Endothelial cell of umbilical vein (primary cell): ENCODE results near the gene GPR17. TPM values are rescaled to one million over a fixed set of nuclear protein-coding genes. Genes with fewer than 3 reads are reported as not detected.

ENCODE experiments used
- BruUV-seq: library from RNA; stranded (reverse); fragments of 400-500 nt; replicated peaks from 2 replicates; lab custom pipeline; 2021; lab: Mats Ljungman, UMichigan
- CTCF ChIA-PET: fragments of 300-600, 350-600 bp; sonication (Branson Sonifier 250); formaldehyde crosslinking; loops from one replicate; lab custom pipeline; 2021; ENCODE audit warnings: antibody characterized with exemption, inconsistent platforms; lab: Charles Lee
- POLR2A ChIA-PET: fragments of 300-600, 350-600 bp; sonication (Branson Sonifier 250); formaldehyde crosslinking; loops from one replicate; lab custom pipeline; 2021; ENCODE audit warnings: antibody characterized with exemption, inconsistent platforms; lab: Charles Lee
- DNase-seq: peaks from one replicate; pipeline ENCODE4 v3.0.0-alpha.2; 2011; ENCODE audit warnings: low read depth, low spot score
- FAIRE-seq: peaks from 2 replicates; lab custom pipeline; 2011; peaks lifted over from hg19 to GRCh38; lab: Jason Lieb, UNC
- H2AFZ ChIP-seq: 2 replicates; pipeline ENCODE4 v1.6.0; 2012; ENCODE audit warnings: low read depth, low read length, control low read depth, inconsistent platforms
- H3K27ac ChIP-seq: 2 replicates; pipeline ENCODE4 v1.5.1; 2011; ENCODE audit warnings: low read depth, mild to moderate bottlenecking, control low read depth, low read length, moderate library complexity; ENCODE audit not compliant: insufficient read depth
- H3K27me3 ChIP-seq, 2 experiments: 2 replicates each; pipeline versions ENCODE4 v1.6.0 to v1.6.1; 2011; ENCODE audit warnings: low read length in 2 of 2, mixed read lengths in 1 of 2; ENCODE audit not compliant: control insufficient read depth in 2 of 2, insufficient read depth in 2 of 2
- H3K36me3 ChIP-seq, 2 experiments: 2 replicates in 1 of 2; 3 replicates in 1 of 2; pipeline ENCODE4 v1.5.1; 2011; ENCODE audit warnings: low read length in 2 of 2, mild to moderate bottlenecking in 1 of 2, moderate library complexity in 1 of 2; ENCODE audit not compliant: control insufficient read depth in 2 of 2, insufficient read depth in 2 of 2; ENCODE audit errors: extremely low read depth in 1 of 2
- H3K4me1 ChIP-seq: 3 replicates; pipeline ENCODE4 v1.5.1; 2011; ENCODE audit warnings: mild to moderate bottlenecking, low read length; ENCODE audit not compliant: control insufficient read depth, insufficient read depth; ENCODE audit errors: extremely low read depth
- H3K4me2 ChIP-seq: 2 replicates; pipeline ENCODE4 v1.6.1; 2011; ENCODE audit warnings: low read length, control low read depth, mixed read lengths; ENCODE audit not compliant: insufficient read depth
- H3K4me3 ChIP-seq, 3 experiments: fragments of 200-600 bp in 1 of 3; sonication (generic), shearing (Covaris generic) in 1 of 3; replicated peaks in 1 of 3; 2 replicates each; pipeline ENCODE4 v1.5.1; 2011 to 2016; ENCODE audit warnings: control low read depth in 3 of 3, low read length in 3 of 3, mild to moderate bottlenecking in 2 of 3, inconsistent platforms in 1 of 3, low read depth in 1 of 3, moderate library complexity in 1 of 3; ENCODE audit not compliant: insufficient read depth in 1 of 3
- H3K79me2 ChIP-seq: 2 replicates; pipeline ENCODE4 v1.6.0; 2012; ENCODE audit warnings: low read length, inconsistent platforms; ENCODE audit not compliant: control insufficient read depth, insufficient read depth
- H3K9ac ChIP-seq: replicated peaks from 2 replicates; pipeline ENCODE3; 2011; ENCODE audit warnings: low read length, control low read depth; ENCODE audit not compliant: insufficient read depth; ENCODE audit errors: extremely low read depth
- H3K9me1 ChIP-seq: replicated peaks from 3 replicates; pipeline ENCODE4 v1.6.0; 2011; ENCODE audit warnings: mild to moderate bottlenecking, low read length; ENCODE audit not compliant: control insufficient read depth, insufficient read depth; ENCODE audit errors: extremely low read depth
- H3K9me3 ChIP-seq: replicated peaks from 2 replicates; pipeline ENCODE4 v1.5.1; 2012; ENCODE audit warnings: low read length, inconsistent platforms; ENCODE audit not compliant: control insufficient read depth, insufficient read depth
- H4K20me1 ChIP-seq: replicated peaks from 2 replicates; pipeline ENCODE3; 2011; ENCODE audit warnings: mild to moderate bottlenecking, low read length; ENCODE audit not compliant: control insufficient read depth, insufficient read depth; ENCODE audit errors: extremely low read depth
- EZH2 ChIP-seq: IDR thresholded peaks from 2 replicates; pipeline ENCODE4 v1.6.1; 2012; ENCODE audit warnings: borderline replicate concordance, low read depth, mild to moderate bottlenecking, moderate library complexity, low read length, inconsistent platforms; ENCODE audit not compliant: severe bottlenecking
- GATA2 ChIP-seq: IDR thresholded peaks from 2 replicates; pipeline ENCODE4 v1.7.0; 2011; ENCODE audit warnings: low read depth, mild to moderate bottlenecking, moderate library complexity, mixed read lengths, low read length; ENCODE audit not compliant: insufficient read length, insufficient read depth
- JUN ChIP-seq: IDR thresholded peaks from 2 replicates; pipeline ENCODE4 v1.6.1; 2011; ENCODE audit warnings: borderline replicate concordance, low read depth; ENCODE audit not compliant: insufficient read length, insufficient read depth
- MYC ChIP-seq: IDR thresholded peaks from one replicate; pipeline ENCODE4 v1.6.1; 2011; ENCODE audit warnings: mild to moderate bottlenecking, low read depth, low read length
- dilution Hi-C: fragments of 300-500 bp; cut with MboI; formaldehyde crosslinking; loops from one replicate; pipeline ENCODE4 v1.15.0; 2019; ENCODE audit warnings: low sequenced_read_pairs; ENCODE audit not compliant: extremely low pct_ligation_motif_present
- intact Hi-C: fragments of 100-400 bp; cut with micrococcal nuclease; formaldehyde crosslinking; loops from one replicate; pipeline ENCODE4 v1.10.0; 2022
- polyA plus RNA-seq, 4 experiments: library from polyadenylated mRNA; depleted of rRNA in 3 of 4; stranded (reverse) in 3 of 4; unstranded in 1 of 4; fragments of >200 nt; gene quantifications; 2 replicates each; pipeline versions ENCODE4 v1.2.1 to v1.2.3, GENCODE V29; 2011 to 2012; ENCODE audit warnings: missing spikeins in 1 of 4
- total RNA-seq: library from RNA; stranded (reverse); gene quantifications from 2 replicates; pipeline ENCODE4 v1.2.3, GENCODE V29; 2021
- TF ChIP-seq, protein P1 (sequence below), 2 donors: IDR thresholded peaks; 1 replicate in 1 of 2; 2 replicates in 1 of 2; pipeline ENCODE4 v1.5.1; 2011; ENCODE audit warnings: low read length in 2 of 2, mild to moderate bottlenecking in 2 of 2, moderate library complexity in 2 of 2, control low read depth in 1 of 2, inconsistent platforms in 1 of 2, low read depth in 1 of 2; ENCODE audit not compliant: insufficient read depth in 1 of 2; ENCODE audit errors: extremely low read depth in 1 of 2

Gene GPR17
- total and polyA plus RNA-seq, 2 donors (not counting 3 experiments of a cell fraction or from before 2014, with no cell fraction given), result 0.10 TPM; not detected in 1

DNA sequence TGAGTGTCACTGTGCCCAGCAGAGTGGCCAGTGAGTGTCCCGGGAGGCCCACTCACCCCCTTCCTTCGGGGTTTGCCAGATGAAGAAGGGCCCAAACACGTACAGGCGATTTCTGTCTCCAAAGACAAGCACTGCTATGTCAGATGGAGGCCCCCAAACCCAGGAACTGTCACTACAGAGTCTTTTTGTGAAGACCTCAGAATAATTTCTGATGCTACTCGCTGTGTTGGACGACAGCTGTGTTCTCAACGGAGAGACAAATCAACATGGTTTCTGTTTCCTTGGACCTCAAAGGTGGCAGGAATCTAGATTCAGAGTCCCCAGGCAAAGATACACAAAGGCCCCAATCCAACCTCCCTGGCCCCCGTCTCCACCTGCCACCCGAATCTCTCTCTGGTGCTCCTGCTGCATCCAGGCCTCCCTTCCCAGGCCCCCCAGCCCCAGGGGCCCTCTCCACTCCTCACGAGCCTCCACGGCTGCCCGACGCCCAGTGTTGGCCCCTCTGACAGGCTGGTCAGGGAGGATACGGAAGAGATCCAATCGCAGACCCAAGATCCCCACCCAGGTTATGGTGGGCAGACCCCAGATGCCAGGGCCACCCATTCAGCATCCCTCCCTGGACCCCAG, 2.4 kb upstream of the GPR17 start:
- TF ChIP-seq, protein P1, sequence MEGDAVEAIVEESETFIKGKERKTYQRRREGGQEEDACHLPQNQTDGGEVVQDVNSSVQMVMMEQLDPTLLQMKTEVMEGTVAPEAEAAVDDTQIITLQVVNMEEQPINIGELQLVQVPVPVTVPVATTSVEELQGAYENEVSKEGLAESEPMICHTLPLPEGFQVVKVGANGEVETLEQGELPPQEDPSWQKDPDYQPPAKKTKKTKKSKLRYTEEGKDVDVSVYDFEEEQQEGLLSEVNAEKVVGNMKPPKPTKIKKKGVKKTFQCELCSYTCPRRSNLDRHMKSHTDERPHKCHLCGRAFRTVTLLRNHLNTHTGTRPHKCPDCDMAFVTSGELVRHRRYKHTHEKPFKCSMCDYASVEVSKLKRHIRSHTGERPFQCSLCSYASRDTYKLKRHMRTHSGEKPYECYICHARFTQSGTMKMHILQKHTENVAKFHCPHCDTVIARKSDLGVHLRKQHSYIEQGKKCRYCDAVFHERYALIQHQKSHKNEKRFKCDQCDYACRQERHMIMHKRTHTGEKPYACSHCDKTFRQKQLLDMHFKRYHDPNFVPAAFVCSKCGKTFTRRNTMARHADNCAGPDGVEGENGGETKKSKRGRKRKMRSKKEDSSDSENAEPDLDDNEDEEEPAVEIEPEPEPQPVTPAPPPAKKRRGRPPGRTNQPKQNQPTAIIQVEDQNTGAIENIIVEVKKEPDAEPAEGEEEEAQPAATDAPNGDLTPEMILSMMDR (IDR thresholded peaks at IDR 0.05; ENCODE audit: extremely low read depth in 1 of 2, insufficient read depth in 1 of 2, low read depth in 1 of 2, low read length in 2 of 2), result no peak
- TF ChIP-seq GATA2 (no peak), JUN (no peak), EZH2 (no peak), MYC (no peak)
- Histone ChIP-seq H3K36me3 (no peaks in the 10 kb centered on the region), H3K27ac (no peak overlapping the region), H4K20me1 (no peaks in the 10 kb centered on the region), H3K4me3 (no peak overlapping the region), H3K9me3 (no peaks in the 10 kb centered on the region), H3K79me2 (no peaks in the 10 kb centered on the region), H3K4me1 (peaks cover 39% of the 10 kb centered on the region), H3K9me1 (no peaks in the 10 kb centered on the region), H2AFZ (no peak overlapping the region), H3K27me3 (no peaks in the 10 kb centered on the region), H3K4me2 (no peak overlapping the region), H3K9ac (no peak overlapping the region)
- intact Hi-C loops, result no loop called here
- ChIA-PET CTCF (interaction anchor here (1.4 to 2.4 kb wide), 3 partner anchors 32 to 135 kb away, joined by 3 to 19 read pairs (median 5); partner anchors contain the start of gene LIMS2), POLR2A (no interaction called here)
- dilution Hi-C loops, result no loop called here
- BruUV-seq, result no TSS peak
- FAIRE-seq (no peak), DNase-seq (no peak)
